ENCODE data around the gene ALDOC. TPM values are rescaled to one million over a fixed set of nuclear protein-coding genes. Genes with fewer than 3 reads are reported as not detected.

Gene ALDOC
- total and polyA plus RNA-seq, 2 of the 13 experiments (the other 11 are each of a cell fraction or from before 2014, with no cell fraction given), result 15.4 to 60.9 TPM

DNA sequence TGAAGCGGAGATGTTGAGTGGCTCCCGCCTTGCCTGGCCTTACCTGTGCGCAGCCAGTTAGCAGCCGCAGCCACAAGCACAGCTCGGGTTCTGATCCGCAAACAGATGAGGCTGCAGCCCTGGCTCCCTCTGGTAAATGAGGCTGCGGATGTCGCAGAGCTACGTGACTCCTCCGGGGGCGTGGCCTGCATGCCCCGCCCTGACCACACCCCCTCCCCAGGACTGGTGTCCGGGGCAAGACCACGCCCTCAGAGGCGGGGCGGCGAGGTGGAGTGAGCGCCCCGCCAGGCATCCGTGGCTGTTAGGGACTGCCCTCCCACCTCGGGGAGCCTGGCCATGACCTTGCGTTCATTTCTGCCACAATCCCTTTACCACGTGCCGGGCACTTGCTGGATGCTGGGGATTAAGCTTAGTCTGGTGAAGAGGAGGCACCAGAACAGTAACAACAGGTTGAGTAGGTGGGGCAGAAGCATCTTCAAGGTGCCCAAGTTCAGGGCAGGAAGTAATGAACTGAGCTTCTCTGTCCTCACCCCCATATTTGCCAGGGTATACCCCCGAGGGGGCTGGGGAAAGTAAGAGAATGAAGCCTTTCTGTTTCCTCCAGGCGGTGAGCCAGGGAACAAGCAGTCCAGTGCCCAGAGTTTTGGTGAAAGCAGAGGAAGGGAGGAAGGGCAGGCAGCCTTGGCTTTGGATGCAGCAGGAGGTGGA lies at the start of gene ALDOC (continued):
- TF ChIP-seq, protein P1, sequence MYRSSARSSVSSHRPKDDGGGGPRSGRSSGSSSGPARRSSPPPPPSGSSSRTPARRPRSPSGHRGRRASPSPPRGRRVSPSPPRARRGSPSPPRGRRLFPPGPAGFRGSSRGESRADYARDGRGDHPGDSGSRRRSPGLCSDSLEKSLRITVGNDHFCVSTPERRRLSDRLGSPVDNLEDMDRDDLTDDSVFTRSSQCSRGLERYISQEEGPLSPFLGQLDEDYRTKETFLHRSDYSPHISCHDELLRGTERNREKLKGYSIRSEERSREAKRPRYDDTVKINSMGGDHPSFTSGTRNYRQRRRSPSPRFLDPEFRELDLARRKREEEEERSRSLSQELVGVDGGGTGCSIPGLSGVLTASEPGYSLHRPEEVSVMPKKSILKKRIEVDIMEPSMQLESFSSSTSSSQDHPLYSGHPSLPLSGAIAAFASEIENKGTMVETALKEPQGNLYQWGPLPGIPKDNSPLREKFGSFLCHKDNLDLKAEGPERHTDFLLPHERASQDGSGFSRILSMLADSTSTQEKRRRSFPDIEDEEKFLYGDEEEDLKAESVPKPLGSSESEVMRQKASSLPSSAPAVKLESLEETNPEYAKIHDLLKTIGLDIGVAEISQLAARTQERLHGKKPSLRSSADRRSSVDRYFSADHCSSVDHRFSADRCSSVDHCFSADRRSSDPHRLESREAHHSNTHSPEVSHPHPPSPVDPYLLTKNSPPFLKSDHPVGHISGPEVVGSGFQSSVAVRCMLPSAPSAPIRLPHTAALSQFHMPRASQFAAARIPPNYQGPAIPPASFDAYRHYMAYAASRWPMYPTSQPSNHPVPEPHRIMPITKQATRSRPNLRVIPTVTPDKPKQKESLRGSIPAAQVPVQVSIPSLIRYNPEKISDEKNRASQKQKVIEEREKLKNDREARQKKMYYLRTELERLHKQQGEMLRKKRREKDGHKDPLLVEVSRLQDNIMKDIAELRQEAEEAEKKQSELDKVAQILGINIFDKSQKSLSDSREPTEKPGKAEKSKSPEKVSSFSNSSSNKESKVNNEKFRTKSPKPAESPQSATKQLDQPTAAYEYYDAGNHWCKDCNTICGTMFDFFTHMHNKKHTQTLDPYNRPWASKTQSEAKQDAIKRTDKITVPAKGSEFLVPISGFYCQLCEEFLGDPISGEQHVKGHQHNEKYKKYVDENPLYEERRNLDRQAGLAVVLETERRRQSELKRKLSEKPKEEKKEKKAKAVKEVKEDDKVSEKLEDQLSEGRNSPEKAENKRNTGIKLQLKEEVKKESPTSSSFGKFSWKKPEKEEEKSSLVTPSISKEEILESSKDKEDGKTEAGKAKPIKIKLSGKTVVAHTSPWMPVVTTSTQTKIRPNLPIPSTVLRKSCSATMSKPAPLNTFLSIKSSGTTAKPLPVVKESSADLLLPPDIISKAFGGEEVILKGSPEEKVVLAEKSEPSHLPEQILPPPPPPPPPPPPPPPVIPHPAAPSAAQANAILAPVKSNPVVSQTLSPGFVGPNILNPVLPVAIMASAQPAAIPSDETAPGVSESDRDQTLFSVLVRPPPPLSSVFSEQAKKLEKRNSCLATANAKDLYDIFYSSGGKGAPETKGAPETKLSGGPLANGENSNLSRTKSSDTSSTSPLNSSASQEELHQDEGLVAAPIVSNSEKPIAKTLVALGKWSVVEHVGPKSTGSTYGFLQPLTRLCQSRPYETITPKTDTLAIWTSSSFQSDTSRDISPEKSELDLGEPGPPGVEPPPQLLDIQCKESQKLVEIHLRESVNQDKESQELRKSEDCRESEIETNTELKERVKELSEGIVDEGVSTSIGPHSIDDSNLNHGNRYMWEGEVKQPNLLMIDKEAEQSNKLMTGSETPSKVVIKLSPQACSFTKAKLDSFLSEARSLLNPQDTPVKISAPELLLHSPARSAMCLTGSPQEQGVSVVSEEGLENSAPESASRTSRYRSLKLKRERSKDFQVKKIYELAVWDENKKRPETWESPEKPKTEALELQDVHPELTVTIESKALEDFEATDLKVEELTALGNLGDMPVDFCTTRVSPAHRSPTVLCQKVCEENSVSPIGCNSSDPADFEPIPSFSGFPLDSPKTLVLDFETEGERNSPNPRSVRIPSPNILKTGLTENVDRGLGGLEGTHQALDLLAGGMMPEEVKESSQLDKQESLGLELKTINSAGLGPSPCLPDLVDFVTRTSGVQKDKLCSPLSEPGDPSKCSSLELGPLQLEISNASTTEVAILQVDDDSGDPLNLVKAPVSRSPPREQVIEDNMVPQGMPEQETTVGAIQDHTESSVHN (CRISPR knock-in tag; IDR thresholded peaks at IDR 0.05), result no peak
- TF ChIP-seq ZNF335 (CRISPR knock-in tag; IDR thresholded peaks at IDR 0.05) (0 out of 2 replicates have a peak, but pooled peaks have one; percentile 36), ZBTB20 (CRISPR knock-in tag; IDR thresholded peaks at IDR 0.05; ENCODE audit: borderline replicate concordance, low read depth) (peak; percentile 87; the same call in 1 of the 2 replicates), KDM5B (CRISPR knock-in tag; IDR thresholded peaks at IDR 0.05; ENCODE audit: borderline replicate concordance) (no peak), ZNF282 (IDR thresholded peaks at IDR 0.05; ENCODE audit: partially characterized antibody) (no peak), ZBTB1 (CRISPR knock-in tag; IDR thresholded peaks at IDR 0.05; ENCODE audit: borderline replicate concordance) (no peak), ZNF205 (CRISPR knock-in tag; IDR thresholded peaks at IDR 0.05) (peak; percentile 95), ZNF552 (CRISPR knock-in tag; IDR thresholded peaks at IDR 0.05; ENCODE audit: borderline replicate concordance) (0 out of 2 replicates have a peak, but pooled peaks have one; percentile 18), SALL1 (CRISPR knock-in tag; IDR thresholded peaks at IDR 0.05) (peak; percentile 77), JDP2 (CRISPR knock-in tag; IDR thresholded peaks at IDR 0.05; ENCODE audit: borderline replicate concordance) (no peak), HDAC6 (IDR thresholded peaks at IDR 0.05; ENCODE audit: low read depth, low read length) (no peak), HNF4A (CRISPR knock-in tag; IDR thresholded peaks at IDR 0.05) (peak; percentile 46), HCFC1 (IDR thresholded peaks at IDR 0.05; ENCODE audit: low read depth, low read length) (no peak), SMARCE1 (IDR thresholded peaks at IDR 0.05; ENCODE audit: borderline replicate concordance) (no peak), MAFF (IDR thresholded peaks at IDR 0.05; ENCODE audit: low read depth, low read length) (no peak), ZFP41 (CRISPR knock-in tag; IDR thresholded peaks at IDR 0.05; ENCODE audit: borderline replicate concordance) (no peak), SYNCRIP (IDR thresholded peaks at IDR 0.05; ENCODE audit: insufficient read depth, low read depth, low read length) (no peak), SIN3B (IDR thresholded peaks at IDR 0.05; ENCODE audit: low read length) (no peak), ZNF713 (CRISPR knock-in tag; IDR thresholded peaks at IDR 0.05) (no peak)
- TF ChIP-seq, protein P2, sequence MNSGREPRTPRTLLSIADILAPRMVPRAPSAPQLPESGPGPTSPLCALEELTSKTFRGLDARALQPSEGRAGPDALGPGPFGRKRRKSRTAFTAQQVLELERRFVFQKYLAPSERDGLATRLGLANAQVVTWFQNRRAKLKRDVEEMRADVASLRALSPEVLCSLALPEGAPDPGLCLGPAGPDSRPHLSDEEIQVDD (CRISPR knock-in tag; IDR thresholded peaks at IDR 0.05; ENCODE audit: borderline replicate concordance), result no peak
- TF ChIP-seq, protein P3, sequence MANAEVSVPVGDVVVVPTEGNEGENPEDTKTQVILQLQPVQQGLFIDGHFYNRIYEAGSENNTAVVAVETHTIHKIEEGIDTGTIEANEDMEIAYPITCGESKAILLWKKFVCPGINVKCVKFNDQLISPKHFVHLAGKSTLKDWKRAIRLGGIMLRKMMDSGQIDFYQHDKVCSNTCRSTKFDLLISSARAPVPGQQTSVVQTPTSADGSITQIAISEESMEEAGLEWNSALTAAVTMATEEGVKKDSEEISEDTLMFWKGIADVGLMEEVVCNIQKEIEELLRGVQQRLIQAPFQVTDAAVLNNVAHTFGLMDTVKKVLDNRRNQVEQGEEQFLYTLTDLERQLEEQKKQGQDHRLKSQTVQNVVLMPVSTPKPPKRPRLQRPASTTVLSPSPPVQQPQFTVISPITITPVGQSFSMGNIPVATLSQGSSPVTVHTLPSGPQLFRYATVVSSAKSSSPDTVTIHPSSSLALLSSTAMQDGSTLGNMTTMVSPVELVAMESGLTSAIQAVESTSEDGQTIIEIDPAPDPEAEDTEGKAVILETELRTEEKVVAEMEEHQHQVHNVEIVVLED (CRISPR knock-in tag; IDR thresholded peaks at IDR 0.05; ENCODE audit: borderline replicate concordance), result no peak; the same call in 1 of the 2 replicates
